Stimulated activated CD4-positive, alpha-beta T cell treated with anti-CD3 and anti-CD28 coated beads, TNF-alpha, amount 100 ng/mL, for 1 hour (primary cell): ENCODE results near the gene NCR2.

Source experiments
- DNase-seq, 3 donors: peaks; one replicate each; pipeline ENCODE4 v3.0.0-alpha.2; 2020; ENCODE audit warnings: low read depth in 3 of 3, low spot score in 1 of 3

NCR2 gene

DNA sequence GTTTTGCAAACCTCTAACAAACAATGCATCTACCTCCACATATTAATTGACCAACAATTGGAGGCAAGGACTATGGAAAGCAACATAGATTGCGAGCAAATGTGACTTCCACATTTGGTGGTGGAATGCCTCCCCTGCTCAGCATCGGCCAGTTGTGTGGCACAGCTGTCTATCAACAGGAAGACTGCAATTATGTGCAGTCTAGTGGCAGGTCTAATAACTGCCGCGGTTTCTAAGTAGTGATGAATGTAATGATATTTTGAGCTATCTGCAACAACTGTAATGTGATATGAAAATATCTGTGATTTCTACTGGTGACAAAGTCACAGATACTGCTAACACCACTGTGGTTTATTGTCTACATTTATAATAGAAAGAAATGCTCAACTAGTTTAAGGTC, 56.8 kb downstream of the NCR2 start:
- no peak for DNase-seq

DNA sequence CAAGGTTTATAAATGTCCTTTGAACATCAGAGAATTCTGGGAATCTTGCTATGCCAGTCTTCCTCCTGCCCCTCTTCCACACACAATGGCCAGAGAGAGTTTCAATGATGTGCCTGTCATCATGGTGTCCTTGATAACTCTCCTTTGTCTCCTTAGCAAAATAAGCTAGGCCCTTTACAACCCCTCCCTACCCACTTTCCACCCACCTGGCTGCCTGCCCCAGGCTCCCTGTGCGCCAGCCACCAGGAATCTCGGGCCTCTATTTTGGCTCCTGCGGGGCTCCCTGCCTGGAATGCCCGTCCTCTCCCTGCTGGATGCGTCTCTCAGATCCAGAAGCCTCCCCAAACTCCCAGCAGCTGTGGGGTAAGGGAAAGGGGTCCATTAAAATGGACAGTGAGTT, 60.9 kb downstream of the NCR2 start:
- DNase-seq, result no peak

DNA sequence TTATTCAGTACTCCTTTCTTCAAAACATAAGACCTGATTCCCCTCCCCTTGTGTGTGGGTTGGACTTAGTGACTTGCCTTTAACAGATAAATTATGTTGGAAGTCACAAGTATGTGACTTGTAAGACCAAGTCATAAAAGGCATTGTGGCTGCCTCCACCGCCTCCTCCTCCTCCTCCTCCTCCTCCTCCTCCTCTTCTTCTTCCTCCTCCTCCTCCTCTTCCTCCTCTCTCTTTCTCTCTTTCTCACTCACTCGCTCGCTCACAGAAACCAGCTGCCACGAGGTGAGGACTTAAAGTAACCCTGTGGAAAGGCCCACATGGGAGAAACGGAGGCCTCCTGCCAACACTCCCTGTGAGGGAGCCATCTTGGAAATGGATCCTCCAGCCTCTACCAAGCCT, 64.0 kb downstream of the NCR2 start:
- DNase-seq, result no peak
